Gastroesophageal sphincter (tissue), 3 donors: ENCODE results near the gene ABHD2.
"Not testable (repeated sequence)": the region's sequence is repeated elsewhere in the genome, so short reads cannot be mapped to it uniquely, and the experiment has no call there.

ENCODE experiments used
- CTCF ChIP-seq, 4 experiments: fragments of 200-600 bp in 2 of 4; fragments of 450-650 bp in 2 of 4; sonication (generic) in 1 of 4; IDR thresholded peaks; one replicate each; pipeline ENCODE4 v1.5.1; 2017 to 2019; ENCODE audit warnings: antibody characterized with exemption in 4 of 4, mild to moderate bottlenecking in 2 of 4, moderate library complexity in 2 of 4
- EP300 ChIP-seq: sonication (generic); formaldehyde crosslinking; IDR thresholded peaks from one replicate; pipeline ENCODE4 v1.6.1; 2017; ENCODE audit warnings: antibody characterized with exemption, mild to moderate bottlenecking

GRCh38 chr15:89239883-89240810 is 151.9 kb downstream of the ABHD2 start:
- not testable (repeated sequence) for TF ChIP-seq CTCF (IDR thresholded peaks at IDR 0.05); EP300
